Astrocyte (in vitro differentiated cells and primary cell): Measurements from ENCODE around the gene HDGFL3.

Experiments used
- EZH2 ChIP-seq: IDR thresholded peaks from 2 replicates; pipeline ENCODE4 v1.6.1; 2012; ENCODE audit warnings: mild to moderate bottlenecking, low read length, inconsistent platforms; ENCODE audit not compliant: insufficient read depth
- TF ChIP-seq, protein P1 (sequence below): IDR thresholded peaks from 2 replicates; pipeline ENCODE4 v1.5.1; 2011; ENCODE audit warnings: low read depth, mild to moderate bottlenecking, inconsistent platforms, low read length, moderate library complexity; ENCODE audit not compliant: insufficient read depth

DNA sequence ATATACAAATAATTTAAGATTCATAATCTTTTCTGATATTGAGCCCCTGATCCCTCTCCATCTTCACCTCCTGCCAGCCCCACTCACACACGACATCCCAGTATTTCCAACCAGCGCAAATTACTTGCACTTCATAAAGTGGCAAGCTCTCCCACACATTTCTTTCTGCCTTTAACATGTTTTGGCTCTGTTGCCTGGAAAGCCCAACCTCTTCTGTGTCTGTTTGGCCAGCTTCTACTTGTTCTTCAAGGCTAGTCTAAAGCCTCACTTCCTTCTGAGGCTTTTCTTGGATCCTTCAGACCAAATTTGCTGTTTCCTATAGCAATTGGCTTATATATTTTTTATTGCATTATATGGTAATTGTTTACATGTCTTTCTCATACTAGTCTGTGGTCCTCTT is 105.3 kb downstream of the HDGFL3 start:
- TF ChIP-seq, protein P1, sequence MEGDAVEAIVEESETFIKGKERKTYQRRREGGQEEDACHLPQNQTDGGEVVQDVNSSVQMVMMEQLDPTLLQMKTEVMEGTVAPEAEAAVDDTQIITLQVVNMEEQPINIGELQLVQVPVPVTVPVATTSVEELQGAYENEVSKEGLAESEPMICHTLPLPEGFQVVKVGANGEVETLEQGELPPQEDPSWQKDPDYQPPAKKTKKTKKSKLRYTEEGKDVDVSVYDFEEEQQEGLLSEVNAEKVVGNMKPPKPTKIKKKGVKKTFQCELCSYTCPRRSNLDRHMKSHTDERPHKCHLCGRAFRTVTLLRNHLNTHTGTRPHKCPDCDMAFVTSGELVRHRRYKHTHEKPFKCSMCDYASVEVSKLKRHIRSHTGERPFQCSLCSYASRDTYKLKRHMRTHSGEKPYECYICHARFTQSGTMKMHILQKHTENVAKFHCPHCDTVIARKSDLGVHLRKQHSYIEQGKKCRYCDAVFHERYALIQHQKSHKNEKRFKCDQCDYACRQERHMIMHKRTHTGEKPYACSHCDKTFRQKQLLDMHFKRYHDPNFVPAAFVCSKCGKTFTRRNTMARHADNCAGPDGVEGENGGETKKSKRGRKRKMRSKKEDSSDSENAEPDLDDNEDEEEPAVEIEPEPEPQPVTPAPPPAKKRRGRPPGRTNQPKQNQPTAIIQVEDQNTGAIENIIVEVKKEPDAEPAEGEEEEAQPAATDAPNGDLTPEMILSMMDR: no peak
- no peak for TF ChIP-seq EZH2
